HG02981 (cell line): ENCODE measurements around the gene MSTO1.
A peak's percentile ranks its signal among the peaks of the same experiment; 100 is the strongest.
"Not testable (repeated sequence)": the region's sequence is repeated elsewhere in the genome, so short reads cannot be mapped to it uniquely, and the experiment has no call there.

Source experiments
- ATAC-seq: cut with Tn5 transposase; IDR thresholded peaks from one replicate; pipeline ENCODE4 v1.9.1; 2021; ENCODE audit warnings: mild to moderate bottlenecking, moderate library complexity; ENCODE audit not compliant: unreplicated experiment

Gene MSTO1

GRCh38 chr1:155609515-155610256, at the start of gene MSTO1:
TSS of gene MSTO1 (plus strand) at chr1:155610218. CDS start at chr1:155610249, 31 bp downstream.
- ATAC-seq, result peak; percentile 87

GRCh38 chr1:155561779-155562580, 48.0 kb upstream of the MSTO1 start:
- ATAC-seq, result peak; percentile 28

DNA sequence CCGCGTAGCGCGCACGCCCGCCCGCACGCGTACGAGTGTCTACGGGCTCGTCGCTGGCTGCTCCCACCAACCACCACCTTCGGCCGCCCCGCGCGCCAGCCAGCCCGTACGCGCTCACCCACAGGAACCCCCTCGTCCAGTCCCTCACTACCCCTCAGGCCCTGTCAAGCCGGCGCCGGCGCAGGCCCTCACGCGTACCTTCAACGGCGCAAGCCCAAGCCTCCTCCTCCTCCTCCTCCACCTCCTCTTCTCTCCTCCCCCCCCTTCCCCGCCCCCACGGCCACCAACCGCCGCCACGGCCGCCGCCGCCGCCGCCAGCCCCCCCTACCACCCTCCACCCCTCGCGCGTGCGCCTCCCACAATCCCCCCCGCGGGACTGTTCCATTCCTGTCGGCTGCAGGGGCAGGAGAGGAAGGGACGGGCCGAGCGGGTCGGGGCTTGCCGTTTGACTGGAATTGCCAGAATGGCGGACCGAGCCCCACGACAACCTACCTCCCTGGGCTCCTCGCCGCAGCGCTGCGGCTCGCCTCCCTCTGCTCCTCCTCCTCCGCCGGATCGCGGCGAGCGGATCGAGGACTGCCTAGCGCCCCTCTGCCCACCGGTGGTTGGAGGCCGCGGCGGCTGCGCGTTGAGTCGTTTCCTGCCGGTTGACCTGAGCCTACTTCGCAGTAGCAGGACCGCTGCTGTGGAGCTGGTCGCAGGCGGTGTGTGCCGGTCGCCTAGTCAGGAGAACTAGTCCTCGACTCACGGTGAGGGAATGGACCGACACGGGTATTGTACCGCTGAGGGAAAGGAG, 47.2 kb upstream of the MSTO1 start, which contains the start of gene ASH1L:
TSS of gene ASH1L (minus strand) at position 223 of the 796 bp plus-strand sequence. CDS start 41,284 bp downstream, outside the sequence.
- ATAC-seq, result peak; percentile 69

DNA sequence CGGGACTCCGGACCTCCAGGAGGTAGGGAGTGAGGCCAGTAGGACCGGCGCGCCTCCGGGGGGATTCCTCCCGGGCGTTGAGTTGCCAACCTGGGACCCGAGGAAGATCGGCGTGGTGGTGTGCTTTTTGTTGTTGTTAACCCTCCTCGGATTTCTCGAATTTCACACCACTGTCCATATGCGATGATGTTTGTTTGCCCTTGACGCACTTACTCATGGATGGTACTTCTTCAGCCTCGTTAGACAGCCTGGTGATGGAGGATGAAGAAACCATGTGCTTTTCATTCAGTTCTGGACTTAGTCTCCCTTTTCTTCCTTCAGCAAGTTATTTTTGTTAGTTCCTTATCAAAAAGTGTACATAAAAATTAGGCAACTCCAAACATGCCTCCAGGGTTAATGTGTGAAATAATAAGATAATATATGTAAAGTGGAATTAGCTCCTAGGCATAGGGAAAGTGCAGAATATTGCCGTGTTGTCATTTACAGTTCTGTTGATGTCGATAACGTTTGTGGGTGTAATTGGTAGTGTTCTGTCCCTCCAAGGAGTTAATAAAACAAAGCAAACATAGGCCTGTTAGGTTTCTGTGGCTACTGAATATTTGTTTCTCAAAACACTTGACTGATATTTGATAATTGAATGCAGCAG, 46.5 kb upstream of the MSTO1 start:
- ATAC-seq, result not testable (repeated sequence)

DNA sequence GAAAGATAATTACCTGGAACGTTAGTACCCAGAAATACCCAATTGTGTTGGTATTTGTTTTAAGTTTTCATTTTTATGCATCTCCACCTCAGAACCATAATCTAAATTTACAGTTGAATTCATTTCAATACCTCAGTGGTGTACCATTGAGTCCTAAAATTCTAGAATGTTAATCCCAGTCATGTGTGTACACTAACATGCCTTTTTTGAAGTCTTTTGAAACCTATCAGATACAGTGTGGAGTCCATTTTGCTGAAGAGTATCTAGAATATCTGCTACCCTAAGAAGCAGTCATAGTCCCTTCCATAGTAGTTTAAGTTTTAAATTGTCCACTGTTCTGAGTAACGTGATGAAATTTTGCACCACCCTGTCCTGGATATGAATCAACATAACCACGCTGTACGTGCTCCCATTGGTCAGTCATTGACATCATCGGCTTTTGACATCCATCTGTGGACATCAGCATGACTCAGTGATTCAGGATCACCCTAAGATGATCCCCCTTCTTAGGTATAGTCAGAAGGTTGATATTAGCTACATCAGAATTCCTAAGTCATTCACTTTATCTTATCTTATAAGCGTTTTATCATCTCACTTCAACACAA, 39.9 kb upstream of the MSTO1 start:
- no peak for ATAC-seq

- ATAC-seq, result no peak
These were observed 39.4 kb upstream of the MSTO1 start for GRCh38 chr1:155570593-155570990.

DNA sequence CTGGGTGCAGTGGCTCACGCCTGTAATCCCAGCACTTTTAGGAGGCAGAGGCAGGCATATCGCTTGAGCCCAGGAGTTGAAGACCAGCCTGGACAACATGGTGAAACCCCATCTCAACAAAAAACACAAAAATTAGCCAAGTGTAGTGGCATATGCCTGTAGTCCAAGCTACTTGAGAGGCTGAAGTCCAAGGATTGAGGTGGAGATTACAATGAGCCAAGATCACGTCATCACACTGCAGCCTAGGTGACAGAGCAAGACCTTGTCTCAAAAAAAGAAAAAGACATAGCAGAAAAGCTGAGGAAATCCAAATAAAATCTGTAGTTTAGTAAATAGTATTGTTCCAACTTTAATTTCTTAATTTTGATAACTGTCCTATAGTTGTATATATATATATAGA, 35.9 kb upstream of the MSTO1 start:
- no peak for ATAC-seq

GRCh38 chr1:155575608-155576007, 34.4 kb upstream of the MSTO1 start:
- not testable (repeated sequence) for ATAC-seq

DNA sequence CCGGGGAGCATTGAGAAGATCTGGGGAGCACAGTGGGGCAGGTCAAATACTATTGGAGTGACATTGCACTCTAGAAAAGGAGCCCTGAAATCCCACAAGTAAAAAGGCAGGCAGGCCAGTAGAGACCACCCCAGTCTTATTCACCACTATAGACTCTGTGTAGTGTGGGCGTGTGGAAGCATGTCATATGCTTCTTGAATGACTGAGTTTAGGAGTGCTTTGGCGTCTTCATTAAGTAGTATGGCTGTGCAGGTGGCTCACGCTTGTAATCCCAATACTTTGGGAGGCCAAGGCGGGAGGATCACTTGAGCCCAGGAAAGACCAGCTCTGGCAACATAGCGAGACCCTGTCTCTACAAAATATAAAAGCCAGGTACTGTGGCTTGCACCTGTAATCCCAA, 26.2 kb upstream of the MSTO1 start:
- ATAC-seq, result not testable (repeated sequence)

- not testable (repeated sequence) for ATAC-seq
These were observed 20.7 kb upstream of the MSTO1 start for GRCh38 chr1:155589282-155589681.

DNA sequence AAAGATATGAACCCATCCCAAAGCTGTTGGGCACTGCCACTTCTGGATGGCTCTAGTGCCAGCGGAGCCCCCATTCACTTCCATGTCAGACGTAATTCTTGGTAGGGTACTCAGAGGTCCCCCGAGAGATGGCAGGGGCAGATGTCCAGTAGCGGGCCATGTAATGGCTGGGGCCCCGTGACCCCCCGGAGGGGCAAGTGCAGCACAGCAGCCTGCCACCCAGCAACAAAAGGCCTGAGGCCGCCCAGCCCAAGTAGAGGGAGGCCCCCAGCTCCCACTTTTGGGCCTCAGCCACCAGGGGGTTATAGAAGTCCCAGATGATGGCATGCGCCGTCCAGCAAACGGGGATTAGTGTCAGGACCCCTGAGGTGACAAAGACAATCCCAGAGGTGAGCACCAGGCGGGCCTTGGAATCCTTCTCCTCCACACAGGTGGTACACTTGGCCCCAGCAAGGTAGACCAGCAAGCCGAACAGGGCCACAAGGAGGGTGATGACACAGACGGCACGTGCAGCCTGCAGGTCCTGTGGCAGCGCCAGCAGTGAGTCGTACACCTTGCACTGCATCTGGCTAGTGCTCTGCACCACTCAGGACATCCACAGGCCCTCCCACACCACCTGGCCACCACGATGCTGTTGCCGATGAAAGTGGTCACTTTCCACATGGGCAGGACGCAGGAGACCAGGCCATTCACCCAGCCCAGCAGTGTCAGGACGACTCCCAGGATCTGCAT, 19.3 kb upstream of the MSTO1 start:
- not testable (repeated sequence) for ATAC-seq

DNA sequence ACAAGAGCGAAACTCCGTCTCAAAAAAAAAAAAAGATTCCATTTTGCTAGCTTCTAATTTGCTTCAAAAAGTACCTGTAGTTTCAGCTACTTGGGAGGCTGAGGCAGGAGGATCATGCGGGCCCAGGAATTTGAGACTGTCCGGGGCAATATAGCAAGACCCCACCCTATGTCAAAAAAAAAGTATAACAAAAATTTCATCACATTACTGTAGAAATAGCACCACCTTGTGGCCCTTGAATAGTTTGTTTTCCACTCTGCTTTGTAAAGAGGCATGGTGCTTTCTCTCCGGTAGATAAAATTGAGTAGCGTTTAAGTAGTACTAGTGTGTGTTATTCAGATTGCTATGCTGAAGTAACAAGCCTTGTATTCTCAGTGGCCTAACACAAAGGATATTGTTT, 18.2 kb upstream of the MSTO1 start:
- no peak for ATAC-seq

GRCh38 chr1:155595877-155596474, 14.0 kb upstream of the MSTO1 start:
- ATAC-seq, result not testable (repeated sequence)

DNA sequence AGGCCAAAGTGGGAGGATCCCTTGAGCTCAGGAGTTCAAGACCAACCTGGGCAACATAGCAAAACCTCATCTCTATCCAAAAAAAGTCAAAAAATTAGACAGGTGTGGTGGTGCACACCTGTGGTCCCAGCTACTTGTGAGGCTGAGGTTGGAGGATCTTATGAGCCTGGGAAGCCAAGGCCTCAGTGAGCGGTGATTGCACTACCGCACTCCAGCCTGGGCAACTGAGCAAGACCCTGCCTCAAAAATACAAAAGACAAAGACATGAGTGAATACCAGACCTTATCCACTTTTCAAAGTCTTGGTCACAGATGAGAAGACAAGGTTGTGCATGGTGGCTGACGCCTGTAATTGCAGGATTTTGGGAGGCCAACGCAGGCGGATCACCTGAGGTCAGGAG, 13.2 kb upstream of the MSTO1 start:
- no peak for ATAC-seq

- no peak for ATAC-seq
These were observed 11.1 kb upstream of the MSTO1 start for GRCh38 chr1:155598842-155599331.

DNA sequence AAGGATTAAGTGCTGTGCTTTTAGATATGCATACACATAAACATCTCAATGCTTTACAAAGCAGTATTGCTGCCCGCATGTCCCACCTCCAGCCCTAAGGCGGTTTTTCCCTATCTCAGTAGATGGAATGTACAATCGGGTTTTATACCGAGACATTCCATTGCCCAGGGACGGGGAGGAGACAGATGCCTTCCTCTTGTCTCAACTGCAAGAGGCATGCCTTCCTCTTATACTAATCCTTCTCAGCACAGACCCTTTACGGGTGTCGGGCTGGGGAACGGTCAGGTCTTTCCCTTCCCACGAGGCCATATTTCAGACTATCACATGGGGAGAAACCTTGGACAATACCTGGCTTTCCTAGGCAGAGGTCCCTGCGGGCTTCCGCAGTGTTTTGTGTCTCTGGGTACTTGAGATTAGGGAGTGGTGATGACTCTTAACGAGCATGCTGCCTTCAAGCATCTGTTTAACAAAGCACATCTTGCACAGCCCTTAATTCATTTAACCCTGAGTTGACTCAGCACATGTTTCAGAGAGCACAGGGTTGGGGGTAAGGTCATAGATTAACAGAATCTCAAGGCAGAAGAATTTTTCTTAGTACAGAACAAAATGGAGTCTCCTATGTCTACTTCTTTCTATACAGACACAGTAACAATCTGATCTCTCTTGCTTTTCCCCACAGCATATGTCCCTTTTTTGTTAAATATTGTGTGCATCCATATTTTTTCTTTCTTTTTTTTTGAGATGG, 10.0 kb upstream of the MSTO1 start:
- not testable (repeated sequence) for ATAC-seq

GRCh38 chr1:155607708-155608107, 2.3 kb upstream of the MSTO1 start:
- no peak for ATAC-seq

DNA sequence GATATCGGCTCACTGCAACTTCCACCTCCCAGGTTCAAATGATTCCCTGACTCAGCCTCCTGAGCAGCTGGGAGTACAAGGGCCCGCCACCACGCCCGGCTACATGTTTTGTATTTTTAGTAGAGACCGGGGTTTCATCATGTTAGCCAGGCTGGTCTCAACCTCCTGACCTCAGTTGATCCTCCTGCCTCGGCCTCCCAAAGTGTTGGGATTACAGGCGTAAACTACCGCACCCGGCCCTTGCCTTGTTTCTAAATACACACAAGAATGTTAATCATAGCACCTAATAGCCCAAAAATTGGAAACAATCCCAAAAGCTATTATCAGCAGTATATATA, 1.2 kb upstream of the MSTO1 start:
- no peak for ATAC-seq
